SK-N-SH (cell line): ENCODE data around the gene PDGFRB.

ENCODE experiments used
- CHD2 ChIP-seq: fragments of 150-350 bp; IDR thresholded peaks from 2 replicates; pipeline ENCODE4 v1.6.1; 2018; ENCODE audit warnings: low read length; ENCODE audit not compliant: partially characterized antibody
- CTCF ChIP-seq: fragments of 200-600 bp; sonication (generic); IDR thresholded peaks from 2 replicates; pipeline ENCODE4 v1.6.1; 2017; ENCODE audit warnings: antibody characterized with exemption, mild to moderate bottlenecking, moderate library complexity
- ELF1 ChIP-seq: IDR thresholded peaks from 2 replicates; pipeline ENCODE4 v1.4.0; 2012
- EP300 ChIP-seq, 2 experiments: IDR thresholded peaks; 2 replicates each; pipeline versions ENCODE4 v1.4.0 to v1.6.1; 2012; ENCODE audit warnings: borderline replicate concordance in 1 of 2, low read depth in 1 of 2, low read length in 1 of 2
- GABPA ChIP-seq: IDR thresholded peaks from 2 replicates; pipeline ENCODE4 v1.4.0; 2012; ENCODE audit warnings: low read depth, mild to moderate bottlenecking
- JUND ChIP-seq: IDR thresholded peaks from 2 replicates; pipeline ENCODE4 v1.4.0; 2012
- MAX ChIP-seq: IDR thresholded peaks from 2 replicates; pipeline ENCODE4 v1.4.0; 2012; ENCODE audit warnings: low read depth
- PBX3 ChIP-seq: IDR thresholded peaks from 2 replicates; pipeline ENCODE4; 2012
- POLR2AphosphoS5 ChIP-seq: IDR thresholded peaks from 2 replicates; pipeline ENCODE4 v1.6.1; 2012; ENCODE audit warnings: low read depth, low read length
- RCOR1 ChIP-seq: fragments of 150-350 bp; IDR thresholded peaks from 2 replicates; pipeline ENCODE4 v1.6.1; 2017; ENCODE audit warnings: antibody characterized with exemption, low read length
- SMC3 ChIP-seq: IDR thresholded peaks from 2 replicates; pipeline ENCODE4 v1.6.1; 2012; ENCODE audit warnings: low read depth, low read length, improper control_type of control experiment
- YY1 ChIP-seq: IDR thresholded peaks from 2 replicates; pipeline ENCODE4 v1.4.0; 2012; ENCODE audit warnings: low read depth, mild to moderate bottlenecking
- TF ChIP-seq, protein P1 (sequence below): IDR thresholded peaks from 2 replicates; pipeline ENCODE4 v1.6.1; 2012; ENCODE audit warnings: mild to moderate bottlenecking, low read depth, low read length, moderate library complexity
- TF ChIP-seq, protein P2 (sequence below): fragments of 150-350 bp; IDR thresholded peaks from 2 replicates; pipeline ENCODE4 v1.6.1; 2017; ENCODE audit warnings: antibody characterized with exemption, low read length, low read depth, borderline replicate concordance

DNA sequence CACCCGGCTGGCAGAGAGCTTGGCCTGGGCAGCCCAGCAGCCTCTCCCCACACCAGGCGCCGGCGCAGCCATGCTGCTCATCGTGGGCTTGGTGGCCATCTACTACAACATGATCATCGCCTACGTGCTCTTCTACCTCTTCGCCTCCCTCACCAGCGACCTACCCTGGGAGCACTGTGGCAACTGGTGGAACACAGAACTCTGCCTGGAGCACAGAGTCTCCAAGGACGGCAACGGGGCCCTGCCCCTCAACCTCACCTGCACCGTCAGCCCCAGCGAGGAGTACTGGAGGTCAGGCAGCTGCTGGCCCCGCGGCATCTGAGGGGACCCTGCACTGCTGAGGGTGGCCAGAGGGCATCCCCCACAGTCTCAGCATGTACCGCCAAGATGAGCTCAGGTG lies 41.3 kb upstream of the PDGFRB start:
- TF ChIP-seq GABPA: no peak
- TF ChIP-seq CTCF: no peak
- no peak for TF ChIP-seq YY1
- no peak for TF ChIP-seq CHD2
- no peak for TF ChIP-seq JUND
- TF ChIP-seq PBX3: no peak
- no peak for TF ChIP-seq EP300 (IDR thresholded peaks at IDR 0.05; ENCODE audit: borderline replicate concordance in 1 of 2, low read depth in 1 of 2, low read length in 1 of 2)
- no peak for TF ChIP-seq MAX
- TF ChIP-seq ELF1: no peak
- TF ChIP-seq SMC3: no peak
- TF ChIP-seq, protein P1, sequence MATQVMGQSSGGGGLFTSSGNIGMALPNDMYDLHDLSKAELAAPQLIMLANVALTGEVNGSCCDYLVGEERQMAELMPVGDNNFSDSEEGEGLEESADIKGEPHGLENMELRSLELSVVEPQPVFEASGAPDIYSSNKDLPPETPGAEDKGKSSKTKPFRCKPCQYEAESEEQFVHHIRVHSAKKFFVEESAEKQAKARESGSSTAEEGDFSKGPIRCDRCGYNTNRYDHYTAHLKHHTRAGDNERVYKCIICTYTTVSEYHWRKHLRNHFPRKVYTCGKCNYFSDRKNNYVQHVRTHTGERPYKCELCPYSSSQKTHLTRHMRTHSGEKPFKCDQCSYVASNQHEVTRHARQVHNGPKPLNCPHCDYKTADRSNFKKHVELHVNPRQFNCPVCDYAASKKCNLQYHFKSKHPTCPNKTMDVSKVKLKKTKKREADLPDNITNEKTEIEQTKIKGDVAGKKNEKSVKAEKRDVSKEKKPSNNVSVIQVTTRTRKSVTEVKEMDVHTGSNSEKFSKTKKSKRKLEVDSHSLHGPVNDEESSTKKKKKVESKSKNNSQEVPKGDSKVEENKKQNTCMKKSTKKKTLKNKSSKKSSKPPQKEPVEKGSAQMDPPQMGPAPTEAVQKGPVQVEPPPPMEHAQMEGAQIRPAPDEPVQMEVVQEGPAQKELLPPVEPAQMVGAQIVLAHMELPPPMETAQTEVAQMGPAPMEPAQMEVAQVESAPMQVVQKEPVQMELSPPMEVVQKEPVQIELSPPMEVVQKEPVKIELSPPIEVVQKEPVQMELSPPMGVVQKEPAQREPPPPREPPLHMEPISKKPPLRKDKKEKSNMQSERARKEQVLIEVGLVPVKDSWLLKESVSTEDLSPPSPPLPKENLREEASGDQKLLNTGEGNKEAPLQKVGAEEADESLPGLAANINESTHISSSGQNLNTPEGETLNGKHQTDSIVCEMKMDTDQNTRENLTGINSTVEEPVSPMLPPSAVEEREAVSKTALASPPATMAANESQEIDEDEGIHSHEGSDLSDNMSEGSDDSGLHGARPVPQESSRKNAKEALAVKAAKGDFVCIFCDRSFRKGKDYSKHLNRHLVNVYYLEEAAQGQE: no peak
- TF ChIP-seq, protein P2, sequence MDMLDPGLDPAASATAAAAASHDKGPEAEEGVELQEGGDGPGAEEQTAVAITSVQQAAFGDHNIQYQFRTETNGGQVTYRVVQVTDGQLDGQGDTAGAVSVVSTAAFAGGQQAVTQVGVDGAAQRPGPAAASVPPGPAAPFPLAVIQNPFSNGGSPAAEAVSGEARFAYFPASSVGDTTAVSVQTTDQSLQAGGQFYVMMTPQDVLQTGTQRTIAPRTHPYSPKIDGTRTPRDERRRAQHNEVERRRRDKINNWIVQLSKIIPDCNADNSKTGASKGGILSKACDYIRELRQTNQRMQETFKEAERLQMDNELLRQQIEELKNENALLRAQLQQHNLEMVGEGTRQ: no peak
- TF ChIP-seq RCOR1: no peak
- no peak for TF ChIP-seq POLR2AphosphoS5
